Naive B cell (primary cell): ENCODE measurements around the gene OR8D1. TPM values are rescaled to one million over a fixed set of nuclear protein-coding genes. Genes with fewer than 3 reads are reported as not detected.

ENCODE experiments used
- ATAC-seq, 2 donors: fragments of 150-1000 bp; cut with Tn5 transposase; 2 replicates each; pipeline ENCODE4 v1.10.0; 2021; ENCODE audit warnings: low read depth in 2 of 2, mild to moderate bottlenecking in 2 of 2, moderate library complexity in 2 of 2
- DNase-seq: peaks from one replicate; pipeline ENCODE4 v3.0.0; 2022
- H3K27ac Mint-ChIP-seq, 6 donors: one replicate each; pipeline ENCODE4 v1.8.0; 2020 to 2022; ENCODE audit warnings: mild to moderate bottlenecking in 6 of 6, mixed read lengths in 6 of 6, moderate library complexity in 5 of 6, inconsistent platforms in 2 of 6
- H3K27me3 Mint-ChIP-seq, 3 donors: one replicate each; pipeline ENCODE4 v1.8.0; 2021 to 2022; ENCODE audit warnings: mixed read lengths in 3 of 3, mild to moderate bottlenecking in 1 of 3
- H3K36me3 Mint-ChIP-seq, 2 donors: one replicate each; pipeline ENCODE4 v1.8.0; 2020 to 2022; ENCODE audit warnings: mixed read lengths in 2 of 2, inconsistent platforms in 1 of 2, mild to moderate bottlenecking in 1 of 2
- H3K4me1 Mint-ChIP-seq, 3 donors: one replicate each; pipeline ENCODE4 v1.8.0; 2020 to 2022; ENCODE audit warnings: mixed read lengths in 3 of 3, inconsistent platforms in 1 of 3, mild to moderate bottlenecking in 1 of 3, moderate library complexity in 1 of 3
- H3K4me3 Mint-ChIP-seq, 8 donors: one replicate each; pipeline ENCODE4 v1.8.0; 2020 to 2022; ENCODE audit warnings: mild to moderate bottlenecking in 8 of 8, mixed read lengths in 8 of 8, moderate library complexity in 8 of 8, inconsistent platforms in 2 of 8
- H3K9me3 Mint-ChIP-seq, 7 donors: one replicate each; pipeline ENCODE4 v1.8.0; 2020 to 2022; ENCODE audit warnings: mixed read lengths in 7 of 7, mild to moderate bottlenecking in 5 of 7, inconsistent platforms in 2 of 7, moderate library complexity in 1 of 7
- polyA plus RNA-seq, 6 donors: library from polyadenylated mRNA; unstranded; fragments of 300-500 nt; fragmentation: Illumina TruSeq; gene quantifications; one replicate each; pipeline ENCODE4 v1.2.3, GENCODE V29; 2021; ENCODE audit warnings: low read depth in 6 of 6

The OR8D1 gene
- polyA plus RNA-seq, 6 donors from 2014 or later: not detected

GRCh38 chr11:124311670-124312069 is 2.1 kb downstream of the OR8D1 start:
- ATAC-seq: no peak
- no peak for DNase-seq
- no peaks in the 10 kb centered on the region for H3K36me3 Mint-ChIP-seq
- no peak overlapping the region for H3K27ac Mint-ChIP-seq
- H3K4me3 Mint-ChIP-seq: no peak overlapping the region
- H3K9me3 Mint-ChIP-seq: peaks cover 0 to 2% (median 0%) of the 10 kb centered on the region in 7 donors
- H3K4me1 Mint-ChIP-seq: no peaks in the 10 kb centered on the region
- peaks cover 3 to 21% (median 4%) of the 10 kb centered on the region in 3 donors for H3K27me3 Mint-ChIP-seq

DNA sequence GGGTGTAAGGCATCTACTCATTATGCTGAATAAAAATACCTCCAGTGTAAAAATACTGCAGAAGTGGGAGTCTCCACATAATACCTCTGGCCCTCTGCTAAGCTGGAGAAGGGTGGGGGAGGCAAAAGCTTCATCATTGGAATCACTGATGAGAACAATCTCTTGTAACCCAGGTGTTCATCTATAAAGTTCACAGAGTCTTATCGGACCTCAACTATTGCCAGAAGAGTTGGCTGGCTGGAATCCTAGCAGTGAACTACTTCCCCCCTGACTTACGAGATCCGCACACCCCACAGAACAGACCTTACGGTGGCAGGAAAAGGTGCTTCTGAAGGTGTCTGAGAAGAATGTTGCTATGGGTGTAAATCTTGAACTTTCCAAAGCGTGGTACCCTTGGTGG is 2.5 kb downstream of the OR8D1 start:
- peaks cover 0 to 17% (median 7%) of the 10 kb centered on the region in 3 donors for H3K27me3 Mint-ChIP-seq
- H3K27ac Mint-ChIP-seq: no peak overlapping the region
- ATAC-seq (no peak), DNase-seq (no peak)
- no peaks in the 10 kb centered on the region for H3K4me1 Mint-ChIP-seq
- H3K36me3 Mint-ChIP-seq: no peaks in the 10 kb centered on the region
- no peak overlapping the region for H3K4me3 Mint-ChIP-seq
- H3K9me3 Mint-ChIP-seq: peaks cover 0 to 2% (median 0%) of the 10 kb centered on the region in 7 donors

DNA sequence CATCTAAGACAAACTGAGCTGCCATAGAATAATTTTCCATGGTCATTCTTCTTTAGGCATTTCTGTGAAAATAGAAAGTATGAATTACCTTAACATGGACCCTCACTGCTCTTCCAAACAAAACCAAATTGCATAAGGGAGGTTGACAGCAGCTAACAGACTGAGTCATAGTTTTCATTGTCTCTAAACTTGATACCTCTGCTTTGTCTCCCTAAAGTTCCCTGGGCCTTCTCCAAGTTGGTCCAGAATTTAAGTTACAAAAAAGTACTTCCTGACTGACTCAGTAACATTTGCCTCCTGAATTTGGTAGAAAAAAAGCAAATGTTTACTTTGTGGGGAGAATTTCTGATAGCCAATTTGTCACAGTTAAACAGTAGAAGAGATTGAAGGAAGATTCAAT is 3.0 kb downstream of the OR8D1 start:
- ATAC-seq (no peak), DNase-seq (no peak)
- Mint-ChIP-seq H3K27ac (no peak overlapping the region), H3K4me1 (no peaks in the 10 kb centered on the region), H3K36me3 (no peaks in the 10 kb centered on the region), H3K9me3 (peaks cover 0 to 2% (median 0%) of the 10 kb centered on the region in 7 donors), H3K27me3 (peaks cover 0 to 16% (median 7%) of the 10 kb centered on the region in 3 donors), H3K4me3 (no peak overlapping the region)

DNA sequence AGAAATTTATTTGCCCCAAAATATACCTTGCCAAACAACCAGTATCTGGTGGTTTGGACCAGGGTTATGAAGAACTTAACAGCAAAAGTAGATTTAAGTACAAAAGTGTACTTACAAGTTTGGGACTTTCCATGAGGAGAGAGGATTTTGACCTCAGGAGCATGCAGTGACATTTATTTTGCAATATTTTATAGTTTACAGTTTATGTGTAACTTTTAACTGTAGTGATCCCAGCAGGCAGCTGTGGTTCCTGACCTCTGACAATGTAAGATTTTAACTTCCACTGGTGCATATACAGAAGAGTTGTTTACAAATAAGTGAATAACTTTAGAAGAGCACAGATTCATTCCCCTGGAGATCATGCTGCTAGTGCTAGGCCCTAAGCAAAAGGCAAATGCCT is 6.7 kb downstream of the OR8D1 start:
- Mint-ChIP-seq H3K9me3 (peaks cover 0 to 2% (median 0%) of the 10 kb centered on the region in 7 donors), H3K4me3 (no peak overlapping the region), H3K4me1 (no peaks in the 10 kb centered on the region), H3K36me3 (no peaks in the 10 kb centered on the region), H3K27me3 (peaks cover 0 to 12% (median 7%) of the 10 kb centered on the region in 3 donors), H3K27ac (no peak overlapping the region)
- DNase-seq: no peak
- ATAC-seq: no peak

DNA sequence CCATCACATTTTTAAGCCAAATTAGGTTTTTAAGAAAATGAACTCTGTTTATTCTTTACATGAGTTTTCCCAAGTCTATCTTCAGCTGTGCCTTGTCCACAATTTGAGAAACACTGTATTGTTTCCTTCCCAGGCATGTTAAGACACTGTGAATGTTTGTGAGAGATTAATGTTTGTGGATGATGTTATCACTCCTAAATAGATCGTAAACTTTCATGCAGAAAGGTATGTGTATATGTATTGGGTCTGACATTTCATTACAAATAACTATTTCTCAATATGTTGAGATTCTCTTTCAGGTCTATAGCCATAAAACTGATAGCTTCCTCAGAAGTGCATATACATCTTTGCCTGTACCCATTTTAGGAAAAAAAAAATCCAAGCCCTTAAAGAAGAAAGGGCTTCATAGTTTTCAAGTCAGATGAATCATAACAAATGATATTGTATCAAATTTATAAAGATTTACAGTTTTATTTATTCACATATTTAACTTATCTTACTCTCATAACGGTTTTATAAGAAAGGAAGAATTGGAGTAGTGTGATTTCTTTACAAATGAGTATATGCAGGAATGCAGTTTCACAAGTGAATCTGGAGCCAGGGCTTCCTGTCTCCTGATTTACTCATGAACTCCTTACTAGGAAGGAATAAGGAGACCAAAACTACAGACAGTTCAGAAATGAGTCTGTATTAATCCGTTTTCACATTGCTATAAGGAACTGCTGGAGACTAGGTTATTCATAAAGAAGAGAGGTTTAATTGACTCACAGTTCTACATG is 11.2 kb downstream of the OR8D1 start:
- H3K27ac Mint-ChIP-seq: no peak overlapping the region
- DNase-seq (no peak), ATAC-seq (no peak)
- peaks cover 0 to 5% (median 0%) of the 10 kb centered on the region in 7 donors for H3K9me3 Mint-ChIP-seq
- H3K36me3 Mint-ChIP-seq: no peaks in the 10 kb centered on the region
- no peak overlapping the region for H3K4me3 Mint-ChIP-seq
- peaks cover 3 to 7% (median 5%) of the 10 kb centered on the region in 3 donors for H3K27me3 Mint-ChIP-seq
- no peaks in the 10 kb centered on the region for H3K4me1 Mint-ChIP-seq

DNA sequence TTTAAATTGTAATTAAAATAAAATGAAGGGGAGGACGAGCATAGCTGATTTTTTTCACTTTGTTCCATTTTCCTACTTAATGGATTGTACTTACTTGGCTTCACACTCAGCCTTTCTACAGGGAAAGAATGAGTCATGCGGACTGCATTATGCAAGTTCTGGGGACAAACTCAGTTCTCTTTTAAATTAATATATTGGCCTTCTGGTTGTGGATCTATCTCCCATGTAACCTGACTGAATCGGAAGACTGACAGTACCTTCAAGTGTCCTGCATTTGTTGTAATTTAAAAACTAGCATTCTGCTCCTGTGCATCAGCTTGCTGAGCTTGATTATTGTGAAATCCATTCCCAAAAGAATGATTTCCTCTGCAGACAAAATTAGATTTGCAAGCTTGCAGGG is 12.2 kb downstream of the OR8D1 start:
- no peak overlapping the region for H3K27ac Mint-ChIP-seq
- no peaks in the 10 kb centered on the region for H3K4me1 Mint-ChIP-seq
- no peaks in the 10 kb centered on the region for H3K36me3 Mint-ChIP-seq
- ATAC-seq: no peak
- DNase-seq: no peak
- peaks cover 0 to 5% (median 0%) of the 10 kb centered on the region in 7 donors for H3K9me3 Mint-ChIP-seq
- peaks cover 2 to 5% (median 3%) of the 10 kb centered on the region in 3 donors for H3K27me3 Mint-ChIP-seq
- H3K4me3 Mint-ChIP-seq: no peak overlapping the region

DNA sequence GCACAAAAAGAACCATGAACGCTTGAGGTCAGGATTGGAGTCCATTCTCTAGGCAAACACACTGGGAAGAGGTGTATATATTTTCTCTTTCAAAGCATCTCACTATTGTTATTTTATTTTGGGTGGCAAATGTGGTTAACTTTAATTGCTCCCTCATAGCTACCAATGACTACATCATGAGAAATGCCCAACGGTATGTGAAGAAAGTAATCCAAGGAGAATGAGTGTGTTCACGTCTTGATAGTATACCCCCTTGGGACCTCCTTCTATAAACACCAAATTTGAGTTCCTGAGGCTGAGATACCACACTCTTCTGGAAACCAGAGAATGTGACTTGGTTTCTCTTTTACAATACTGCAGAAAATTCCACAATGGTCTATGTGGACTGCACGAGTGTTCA is 15.8 kb downstream of the OR8D1 start:
- DNase-seq (no peak), ATAC-seq (no peak)
- Mint-ChIP-seq H3K4me3 (no peak overlapping the region), H3K27me3 (peaks cover 0 to 3% (median 2%) of the 10 kb centered on the region in 3 donors), H3K9me3 (peaks cover 0 to 5% (median 0%) of the 10 kb centered on the region in 7 donors), H3K36me3 (no peaks in the 10 kb centered on the region), H3K4me1 (no peaks in the 10 kb centered on the region), H3K27ac (no peak overlapping the region)

- Mint-ChIP-seq H3K27me3 (peaks cover 3 to 14% (median 4%) of the 10 kb centered on the region in 3 donors), H3K9me3 (peaks cover 0 to 12% (median 3%) of the 10 kb centered on the region in 7 donors), H3K4me3 (no peak overlapping the region), H3K4me1 (no peaks in the 10 kb centered on the region), H3K36me3 (no peaks in the 10 kb centered on the region), H3K27ac (no peak overlapping the region)
- DNase-seq (no peak), ATAC-seq (no peak)
Measured at GRCh38 chr11:124296016-124296415, 17.7 kb downstream of the OR8D1 start.

DNA sequence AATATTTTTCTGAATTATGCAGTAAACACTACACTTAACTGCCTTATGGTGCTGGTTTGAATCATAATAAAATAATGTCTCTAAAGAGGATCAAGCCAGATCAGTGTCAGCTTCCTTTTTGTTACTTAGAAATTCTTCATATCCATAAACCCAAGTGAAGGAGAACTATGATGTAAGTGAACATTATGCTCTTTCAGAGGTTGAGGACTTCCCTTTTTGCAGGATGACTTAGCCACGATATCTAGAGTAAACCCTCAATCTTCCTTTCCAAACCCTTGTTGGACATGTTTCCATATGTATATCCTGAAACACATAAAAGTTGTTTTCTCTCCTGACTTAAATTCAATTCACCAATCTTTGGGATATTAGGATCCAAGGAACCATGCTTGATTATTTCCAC is 19.1 kb downstream of the OR8D1 start:
- no peak overlapping the region for H3K27ac Mint-ChIP-seq
- H3K27me3 Mint-ChIP-seq: peaks cover 3 to 16% (median 14%) of the 10 kb centered on the region in 3 donors
- no peaks in the 10 kb centered on the region for H3K36me3 Mint-ChIP-seq
- DNase-seq: no peak
- no peak for ATAC-seq
- H3K4me3 Mint-ChIP-seq: no peak overlapping the region
- peaks cover 4 to 9% (median 5%) of the 10 kb centered on the region in 7 donors for H3K9me3 Mint-ChIP-seq
- H3K4me1 Mint-ChIP-seq: no peaks in the 10 kb centered on the region

DNA sequence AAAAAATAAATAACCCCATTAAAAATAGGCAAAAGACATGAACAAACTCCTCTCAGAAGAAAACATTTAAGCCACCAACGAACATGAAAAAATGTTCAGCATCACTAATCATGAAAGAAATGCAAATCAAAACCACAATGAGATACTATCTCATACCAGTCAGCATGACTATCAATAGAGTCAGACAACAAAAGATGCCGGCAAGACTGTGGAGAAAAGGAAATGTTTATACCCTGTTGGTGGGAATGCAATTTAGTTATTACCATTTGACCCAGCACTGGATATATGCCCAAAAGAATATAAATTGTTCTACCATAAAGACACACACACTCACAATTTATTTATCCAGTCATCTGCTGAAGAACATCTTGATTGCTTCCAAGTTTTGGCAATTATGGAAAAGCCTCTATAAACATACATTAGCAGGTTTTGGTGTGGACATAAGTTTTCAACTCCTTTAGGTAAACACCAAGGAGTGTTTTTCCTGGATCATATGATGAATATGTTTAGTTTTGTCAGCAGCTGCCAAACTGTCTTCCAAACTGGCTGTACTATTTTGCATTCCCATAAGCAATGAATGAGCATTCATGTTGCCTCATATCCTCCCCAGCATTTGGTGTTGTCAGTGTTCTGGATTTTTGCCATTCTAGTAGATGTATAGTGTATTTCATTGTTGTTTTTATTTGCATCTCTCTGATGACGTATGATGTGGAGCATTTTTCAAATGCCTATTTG is 28.0 kb downstream of the OR8D1 start:
- ATAC-seq: peak in 1 of 2 donors; percentile 25
- Mint-ChIP-seq H3K27me3 (peaks cover 0 to 17% (median 0%) of the 10 kb centered on the region in 3 donors), H3K4me3 (peak overlapping the region in 1 of 8 donors; percentile 18), H3K27ac (no peak overlapping the region), H3K4me1 (peaks cover 0 to 9% (median 4%) of the 10 kb centered on the region in 3 donors), H3K36me3 (peaks cover 0 to 8% of the 10 kb centered on the region in 2 donors), H3K9me3 (peaks cover 19 to 52% (median 20%) of the 10 kb centered on the region in 7 donors)
- DNase-seq: no peak

DNA sequence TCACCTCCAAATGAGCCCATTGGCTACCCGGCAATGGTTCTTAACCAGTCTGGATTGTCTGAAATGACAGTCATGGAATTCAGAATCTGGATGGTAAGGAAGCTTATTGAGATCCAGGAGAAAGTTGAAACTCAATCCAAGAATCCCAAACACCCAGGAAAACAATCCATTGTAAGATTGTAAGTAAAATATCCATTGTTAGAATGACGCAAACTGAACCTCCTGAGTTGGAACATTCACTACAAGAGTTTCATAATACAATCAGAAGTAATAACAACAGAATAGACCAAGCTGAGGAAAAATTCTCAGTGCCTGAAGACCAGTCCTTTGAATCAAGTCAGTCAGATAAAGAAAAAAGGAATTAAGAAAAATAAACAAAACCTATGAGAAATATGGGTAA is 35.5 kb downstream of the OR8D1 start:
- no peak overlapping the region for H3K4me3 Mint-ChIP-seq
- DNase-seq: no peak
- H3K4me1 Mint-ChIP-seq: no peaks in the 10 kb centered on the region
- peaks cover 7 to 26% (median 11%) of the 10 kb centered on the region in 7 donors for H3K9me3 Mint-ChIP-seq
- H3K27ac Mint-ChIP-seq: no peak overlapping the region
- peaks cover 0 to 18% (median 8%) of the 10 kb centered on the region in 3 donors for H3K27me3 Mint-ChIP-seq
- peaks cover 0 to 5% of the 10 kb centered on the region in 2 donors for H3K36me3 Mint-ChIP-seq
- no peak for ATAC-seq

GRCh38 chr11:124277804-124278203 is 35.9 kb downstream of the OR8D1 start:
- Mint-ChIP-seq H3K9me3 (peaks cover 6 to 23% (median 10%) of the 10 kb centered on the region in 7 donors), H3K27me3 (peaks cover 0 to 18% (median 8%) of the 10 kb centered on the region in 3 donors), H3K4me1 (no peaks in the 10 kb centered on the region), H3K36me3 (peaks cover 0 to 5% of the 10 kb centered on the region in 2 donors), H3K4me3 (no peak overlapping the region), H3K27ac (peak overlapping the region in 1 of 6 donors; percentile 41)
- DNase-seq: no peak
- no peak for ATAC-seq

- DNase-seq (no peak), ATAC-seq (no peak)
- Mint-ChIP-seq H3K4me1 (no peaks in the 10 kb centered on the region), H3K4me3 (no peak overlapping the region), H3K27me3 (peaks cover 0 to 18% (median 8%) of the 10 kb centered on the region in 3 donors), H3K27ac (no peak overlapping the region), H3K36me3 (peaks cover 0 to 5% of the 10 kb centered on the region in 2 donors), H3K9me3 (peaks cover 6 to 18% (median 10%) of the 10 kb centered on the region in 7 donors)
Measured at GRCh38 chr11:124277207-124277606, 36.5 kb downstream of the OR8D1 start.
